GM12872 (cell line): ENCODE results near the gene CKAP2.

Experiments
- TF ChIP-seq, protein P1 (sequence below): IDR thresholded peaks from 3 replicates; pipeline ENCODE4 v1.5.1; 2011; ENCODE audit warnings: low read depth, mild to moderate bottlenecking, low read length, moderate library complexity; ENCODE audit not compliant: insufficient read depth

CKAP2 gene

DNA sequence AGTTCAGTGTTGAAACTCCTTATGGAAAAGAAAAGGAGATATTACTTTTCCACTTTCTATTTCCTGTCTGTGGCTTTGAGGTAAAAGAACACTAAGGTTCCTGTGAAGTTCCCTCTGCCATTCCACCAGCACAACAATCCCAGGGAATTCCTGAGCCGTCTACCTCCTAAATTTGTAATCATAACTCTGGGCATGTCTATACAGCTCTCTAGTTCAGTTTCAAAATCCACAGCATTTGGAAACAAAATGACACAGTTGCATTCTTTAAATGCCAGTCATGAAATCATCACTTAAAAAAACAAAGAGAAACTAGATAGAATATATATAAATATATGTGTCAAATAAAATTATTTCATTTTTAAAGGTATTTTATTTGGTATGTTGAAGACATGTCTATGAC, 40.3 kb upstream of the CKAP2 start:
- TF ChIP-seq, protein P1, sequence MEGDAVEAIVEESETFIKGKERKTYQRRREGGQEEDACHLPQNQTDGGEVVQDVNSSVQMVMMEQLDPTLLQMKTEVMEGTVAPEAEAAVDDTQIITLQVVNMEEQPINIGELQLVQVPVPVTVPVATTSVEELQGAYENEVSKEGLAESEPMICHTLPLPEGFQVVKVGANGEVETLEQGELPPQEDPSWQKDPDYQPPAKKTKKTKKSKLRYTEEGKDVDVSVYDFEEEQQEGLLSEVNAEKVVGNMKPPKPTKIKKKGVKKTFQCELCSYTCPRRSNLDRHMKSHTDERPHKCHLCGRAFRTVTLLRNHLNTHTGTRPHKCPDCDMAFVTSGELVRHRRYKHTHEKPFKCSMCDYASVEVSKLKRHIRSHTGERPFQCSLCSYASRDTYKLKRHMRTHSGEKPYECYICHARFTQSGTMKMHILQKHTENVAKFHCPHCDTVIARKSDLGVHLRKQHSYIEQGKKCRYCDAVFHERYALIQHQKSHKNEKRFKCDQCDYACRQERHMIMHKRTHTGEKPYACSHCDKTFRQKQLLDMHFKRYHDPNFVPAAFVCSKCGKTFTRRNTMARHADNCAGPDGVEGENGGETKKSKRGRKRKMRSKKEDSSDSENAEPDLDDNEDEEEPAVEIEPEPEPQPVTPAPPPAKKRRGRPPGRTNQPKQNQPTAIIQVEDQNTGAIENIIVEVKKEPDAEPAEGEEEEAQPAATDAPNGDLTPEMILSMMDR: no peak

DNA sequence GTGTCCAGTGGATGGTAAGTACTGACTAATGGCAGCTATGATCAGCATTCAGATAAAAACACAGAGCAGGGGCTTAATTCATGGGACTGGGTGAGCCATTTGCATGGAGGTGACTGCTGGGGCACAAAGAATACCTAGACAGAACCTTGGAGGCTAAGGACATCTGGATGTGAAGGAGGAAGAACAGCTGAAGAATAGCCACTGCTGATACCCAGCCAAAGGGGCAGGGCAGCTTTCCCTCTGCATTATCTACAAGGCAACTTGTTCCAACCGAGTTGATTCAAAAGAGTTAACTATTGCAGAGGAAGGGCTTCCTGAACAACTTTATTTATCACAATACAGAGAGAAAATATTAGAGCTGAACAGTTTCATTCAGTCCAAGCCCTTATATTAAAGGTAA, 36.2 kb upstream of the CKAP2 start:
- TF ChIP-seq, protein P1: no peak

GRCh38 chr13:52421216-52421615, 34.1 kb upstream of the CKAP2 start:
- TF ChIP-seq, protein P1: no peak

- TF ChIP-seq, protein P1: no peak
Observed at GRCh38 chr13:52428295-52428694, 27.0 kb upstream of the CKAP2 start.

DNA sequence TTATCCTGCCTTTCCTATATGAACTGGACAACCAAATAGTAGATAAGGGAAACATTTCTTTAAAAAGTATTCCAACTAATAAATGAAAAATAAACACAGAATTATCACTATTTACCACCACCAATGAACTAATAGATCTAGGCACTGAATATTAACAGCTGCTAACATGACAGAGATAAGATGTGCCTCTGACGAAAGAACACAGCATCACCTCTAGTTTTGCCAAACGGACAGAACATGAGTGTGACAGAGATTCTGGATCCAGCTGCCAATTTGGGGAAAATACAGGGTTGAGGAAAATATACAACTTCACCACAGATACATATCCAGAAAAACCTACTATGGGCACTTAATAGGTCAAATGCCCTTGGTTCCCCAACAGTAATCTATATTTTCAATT, 22.8 kb upstream of the CKAP2 start:
- TF ChIP-seq, protein P1: no peak

- TF ChIP-seq, protein P1: no peak
Observed at GRCh38 chr13:52446265-52446664, 9.0 kb upstream of the CKAP2 start.

- TF ChIP-seq, protein P1: no peak
Observed at GRCh38 chr13:52447354-52447753, 7.9 kb upstream of the CKAP2 start.
